ENCODE results near the gene GOLIM4. TPM values are rescaled to one million over a fixed set of nuclear protein-coding genes. Genes with fewer than 3 reads are reported as not detected.
A peak's percentile ranks its signal among the peaks of the same experiment; 100 is the strongest.

GOLIM4 gene
- total RNA-seq, 1 donor from 2014 or later, result 27.9 TPM

- DNase-seq (ENCODE audit: low read depth), result no peak
- Histone ChIP-seq H3K27me3 (ENCODE audit: control insufficient read depth, insufficient read depth, low read length) (no peaks in the 10 kb centered on the region), H3K4me3 (ENCODE audit: low read depth, low read length) (no peak overlapping the region), H3K36me3 (ENCODE audit: control insufficient read depth, insufficient read depth, low read length) (no peaks in the 10 kb centered on the region)
- TF ChIP-seq CTCF (IDR thresholded peaks at IDR 0.05; ENCODE audit: insufficient read depth, low read length, poor library complexity, severe bottlenecking), result no peak
Observed at GRCh38 chr3:168051070-168051469, 44.7 kb downstream of the GOLIM4 start.

- H3K4me3 ChIP-seq (ENCODE audit: low read depth, low read length), result no peak overlapping the region
- no peaks in the 10 kb centered on the region for H3K27me3 ChIP-seq (ENCODE audit: control insufficient read depth, insufficient read depth, low read length)
- TF ChIP-seq CTCF (IDR thresholded peaks at IDR 0.05; ENCODE audit: insufficient read depth, low read length, poor library complexity, severe bottlenecking), result no peak
- H3K36me3 ChIP-seq (ENCODE audit: control insufficient read depth, insufficient read depth, low read length), result no peaks in the 10 kb centered on the region
- no peak for DNase-seq (ENCODE audit: low read depth)
Observed at GRCh38 chr3:168049367-168049974, 46.3 kb downstream of the GOLIM4 start.

GRCh38 chr3:168048414-168049330 is 47.1 kb downstream of the GOLIM4 start:
- no peak for DNase-seq (ENCODE audit: low read depth)
- Histone ChIP-seq H3K4me3 (ENCODE audit: low read depth, low read length) (no peak overlapping the region), H3K27me3 (ENCODE audit: control insufficient read depth, insufficient read depth, low read length) (no peaks in the 10 kb centered on the region), H3K36me3 (ENCODE audit: control insufficient read depth, insufficient read depth, low read length) (no peaks in the 10 kb centered on the region)
- no peak for TF ChIP-seq CTCF (IDR thresholded peaks at IDR 0.05; ENCODE audit: insufficient read depth, low read length, poor library complexity, severe bottlenecking)

GRCh38 chr3:168047936-168048335 is 47.8 kb downstream of the GOLIM4 start:
- TF ChIP-seq CTCF (IDR thresholded peaks at IDR 0.05; ENCODE audit: insufficient read depth, low read length, poor library complexity, severe bottlenecking), result no peak
- no peak for DNase-seq (ENCODE audit: low read depth)
- Histone ChIP-seq H3K4me3 (ENCODE audit: low read depth, low read length) (no peak overlapping the region), H3K36me3 (ENCODE audit: control insufficient read depth, insufficient read depth, low read length) (peaks cover 1% of the 10 kb centered on the region), H3K27me3 (ENCODE audit: control insufficient read depth, insufficient read depth, low read length) (no peaks in the 10 kb centered on the region)

GRCh38 chr3:168047190-168047795 is 48.4 kb downstream of the GOLIM4 start:
- peak; percentile 65 for TF ChIP-seq CTCF (IDR thresholded peaks at IDR 0.05; ENCODE audit: insufficient read depth, low read length, poor library complexity, severe bottlenecking)
- Histone ChIP-seq H3K27me3 (ENCODE audit: control insufficient read depth, insufficient read depth, low read length) (no peaks in the 10 kb centered on the region), H3K36me3 (ENCODE audit: control insufficient read depth, insufficient read depth, low read length) (peaks cover 1% of the 10 kb centered on the region), H3K4me3 (ENCODE audit: low read depth, low read length) (no peak overlapping the region)
- DNase-seq (ENCODE audit: low read depth), result peak; percentile 51

Measured in kidney epithelial cell (primary cell).